ACHN (cell line): ENCODE results near the gene SEC14L5.

Source experiments
- DNase-seq: peaks from one replicate; pipeline ENCODE4 v3.0.0-alpha.2; 2015
- in situ Hi-C: cut with HindIII; loops from 2 replicates; pipeline ENCODE4 v1.10.0; 2017; ENCODE audit warnings: low sequenced_read_pairs, low pct_ligation_motif_present, low pct_unique_long_range_greater_than_20kb

The SEC14L5 gene

DNA sequence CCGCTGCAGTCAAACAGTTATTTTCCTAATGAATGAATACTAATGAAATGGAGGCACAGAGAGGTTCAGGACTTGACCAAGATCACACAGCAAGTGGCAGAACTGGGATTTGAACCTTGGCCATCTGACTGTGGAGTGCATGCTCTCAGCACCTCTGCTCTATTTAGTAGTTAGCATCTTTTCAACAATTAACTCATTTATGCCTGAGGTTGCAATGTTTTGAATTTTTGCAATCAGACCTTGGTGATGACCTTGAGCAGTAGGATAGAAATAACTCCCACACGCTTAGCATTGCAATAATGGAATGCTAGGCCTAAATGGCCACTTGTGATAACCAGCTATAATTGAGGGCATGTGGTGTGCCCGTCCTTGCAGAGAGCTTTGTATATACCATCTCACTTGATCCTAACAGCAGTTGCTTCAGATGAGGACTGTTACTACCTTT is 44.6 kb downstream of the SEC14L5 start:
- DNase-seq, result no peak
- in situ Hi-C loops, result no loop called here

DNA sequence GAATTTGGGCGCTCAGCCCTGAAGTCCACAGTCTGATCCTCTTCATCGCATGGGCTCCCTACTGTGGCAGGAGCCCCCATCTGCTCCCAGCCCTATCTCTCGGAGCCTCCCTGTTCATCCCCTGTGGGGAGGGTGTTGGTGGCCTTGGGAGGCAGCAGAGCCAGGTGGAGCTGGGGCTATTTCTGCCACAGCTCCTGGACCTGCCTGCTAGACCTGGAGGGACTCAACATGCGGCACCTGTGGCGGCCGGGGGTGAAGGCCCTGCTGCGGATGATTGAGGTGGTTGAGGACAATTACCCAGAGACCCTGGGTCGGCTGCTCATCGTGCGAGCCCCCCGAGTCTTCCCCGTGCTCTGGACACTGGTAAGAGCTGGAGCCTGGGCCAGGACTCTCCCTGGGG is 45.1 kb downstream of the SEC14L5 start:
- in situ Hi-C loops, result no loop called here
- DNase-seq, result no peak

DNA sequence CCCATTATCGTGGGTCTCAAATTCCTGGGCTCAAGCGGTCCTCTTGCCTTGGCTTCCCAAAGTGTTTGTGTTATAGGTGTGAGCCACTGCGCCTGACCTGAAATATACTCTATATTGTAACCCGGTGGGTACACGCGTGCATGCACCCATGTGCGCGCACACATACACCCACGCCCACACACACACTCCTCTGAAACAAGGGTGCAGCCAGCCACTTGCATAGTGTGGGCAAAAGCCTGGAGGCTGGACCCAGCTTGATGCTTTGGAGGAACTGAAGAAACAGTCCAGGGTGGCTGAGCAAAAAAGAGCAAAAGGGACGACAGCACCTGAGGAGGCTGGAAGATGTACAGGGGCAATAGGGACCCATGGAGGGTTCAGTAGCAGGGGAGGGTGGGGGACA is 45.7 kb downstream of the SEC14L5 start:
- DNase-seq, result no peak
- in situ Hi-C loops, result no loop called here

DNA sequence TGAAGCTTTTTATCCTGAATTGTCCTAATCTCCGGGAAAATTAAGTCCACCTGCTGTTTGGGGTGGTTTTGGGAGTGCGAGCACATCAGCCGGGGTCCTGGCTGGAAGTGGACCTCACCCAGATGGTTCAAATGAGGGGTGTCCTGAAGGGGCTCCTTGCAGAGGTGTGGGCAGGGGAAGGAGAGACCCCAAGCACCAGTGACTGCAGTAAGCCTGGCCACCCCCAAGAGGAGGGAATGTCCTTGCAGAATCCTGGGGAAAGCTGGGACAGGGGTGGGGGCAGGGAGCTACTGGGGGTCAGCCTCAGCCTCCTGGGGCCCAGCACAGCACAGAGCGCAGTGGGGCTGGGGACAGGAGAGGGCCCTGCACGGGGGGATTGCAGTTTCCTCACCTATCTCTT is 46.2 kb downstream of the SEC14L5 start:
- DNase-seq, result no peak
- in situ Hi-C loops, result no loop called here

DNA sequence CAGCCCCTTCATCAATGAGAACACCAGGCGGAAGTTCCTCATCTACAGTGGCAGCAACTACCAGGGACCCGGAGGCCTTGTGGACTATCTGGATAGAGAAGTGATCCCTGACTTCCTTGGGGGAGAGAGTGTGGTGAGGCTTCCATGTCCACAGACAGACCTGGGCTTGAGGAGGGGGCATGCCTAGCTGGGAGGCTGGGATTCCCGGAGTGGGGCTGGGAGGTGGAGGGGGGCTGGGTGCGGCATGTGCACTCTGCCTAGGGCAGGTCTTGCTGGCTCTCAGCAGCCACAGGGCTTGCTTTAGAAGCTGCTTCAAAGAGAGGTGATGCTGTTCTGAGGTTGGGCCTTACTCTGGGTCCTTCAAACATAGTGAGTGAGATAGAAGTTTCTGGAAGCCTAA is 47.8 kb downstream of the SEC14L5 start:
- in situ Hi-C loops, result no loop called here
- DNase-seq, result no peak

DNA sequence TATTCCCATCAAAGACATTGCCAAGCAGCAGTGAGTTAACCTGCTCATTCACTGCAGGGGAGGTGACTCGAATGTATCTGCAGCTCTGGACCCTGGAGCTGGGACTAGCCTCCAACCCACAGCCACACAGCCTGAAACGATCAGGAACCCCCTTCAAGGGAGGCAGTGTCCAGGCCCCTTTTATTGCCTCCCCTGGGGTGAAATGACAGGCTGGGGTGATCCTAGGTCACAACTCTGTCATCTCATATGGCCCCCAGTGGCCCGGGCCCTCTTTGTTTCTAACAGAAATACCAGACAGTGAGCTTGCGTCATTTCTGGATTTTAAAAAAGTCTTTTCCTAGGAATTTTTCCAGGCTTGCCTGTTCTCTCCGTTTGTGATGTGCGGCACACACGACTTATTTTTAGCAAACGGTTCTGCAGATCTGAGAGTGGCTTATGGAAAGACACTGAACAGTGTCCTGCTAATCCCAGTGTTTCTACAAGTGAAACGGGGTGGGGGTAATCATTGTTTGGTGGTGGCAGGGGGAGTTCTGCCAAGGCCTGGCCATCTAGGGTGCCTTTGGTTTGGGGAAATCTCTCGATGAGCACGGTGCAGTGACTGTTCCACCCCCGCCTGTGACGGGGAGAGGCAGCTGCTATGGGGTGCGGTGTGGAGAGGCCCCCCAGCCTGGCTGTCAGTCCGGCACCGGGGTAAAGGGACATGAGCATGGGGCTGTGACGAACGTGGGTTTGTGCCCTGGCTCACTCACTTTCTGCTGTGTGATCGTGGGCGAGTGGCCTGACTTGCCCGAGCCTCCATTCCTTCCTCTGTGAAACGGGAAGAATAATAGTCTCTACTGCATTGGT is 48.4 kb downstream of the SEC14L5 start:
- in situ Hi-C loops, result no loop called here
- DNase-seq, result no peak

DNA sequence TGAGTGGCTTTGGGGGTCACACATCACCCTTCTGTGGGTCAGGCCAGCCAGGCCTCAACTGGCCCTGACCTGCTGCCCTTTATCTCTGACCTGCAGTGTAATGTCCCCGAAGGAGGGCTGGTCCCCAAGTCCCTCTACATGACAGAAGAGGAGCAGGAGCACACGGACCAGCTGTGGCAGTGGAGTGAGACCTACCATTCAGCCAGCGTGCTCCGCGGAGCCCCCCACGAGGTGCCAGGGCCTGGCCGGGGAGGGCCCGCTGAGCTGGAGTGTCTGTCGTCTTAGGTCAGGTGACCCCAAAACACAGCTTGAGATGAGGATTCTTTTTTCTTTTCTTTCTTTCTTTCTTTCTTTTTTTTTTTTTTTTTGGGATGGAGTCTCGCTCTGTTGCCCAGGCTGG is 49.1 kb downstream of the SEC14L5 start:
- in situ Hi-C loops, result no loop called here
- no peak for DNase-seq

DNA sequence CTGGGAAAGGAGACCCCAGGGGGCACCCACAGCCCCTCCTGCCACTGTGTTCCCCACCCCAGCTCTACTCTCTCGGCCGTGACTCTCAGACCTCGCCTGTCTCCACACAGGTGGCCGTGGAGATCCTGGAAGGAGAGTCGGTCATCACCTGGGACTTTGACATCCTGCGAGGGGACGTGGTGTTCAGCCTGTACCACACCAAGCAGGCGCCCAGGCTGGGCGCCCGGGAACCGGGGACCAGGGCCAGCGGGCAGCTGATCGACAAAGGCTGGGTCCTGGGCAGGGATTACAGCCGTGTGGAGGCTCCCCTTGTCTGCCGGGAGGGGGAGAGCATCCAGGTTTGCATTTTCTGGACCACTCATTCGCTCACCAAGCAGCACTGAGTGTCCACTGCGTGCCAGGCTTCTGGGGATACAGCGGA is 50.2 kb downstream of the SEC14L5 start:
- in situ Hi-C loops, result no loop called here

DNA sequence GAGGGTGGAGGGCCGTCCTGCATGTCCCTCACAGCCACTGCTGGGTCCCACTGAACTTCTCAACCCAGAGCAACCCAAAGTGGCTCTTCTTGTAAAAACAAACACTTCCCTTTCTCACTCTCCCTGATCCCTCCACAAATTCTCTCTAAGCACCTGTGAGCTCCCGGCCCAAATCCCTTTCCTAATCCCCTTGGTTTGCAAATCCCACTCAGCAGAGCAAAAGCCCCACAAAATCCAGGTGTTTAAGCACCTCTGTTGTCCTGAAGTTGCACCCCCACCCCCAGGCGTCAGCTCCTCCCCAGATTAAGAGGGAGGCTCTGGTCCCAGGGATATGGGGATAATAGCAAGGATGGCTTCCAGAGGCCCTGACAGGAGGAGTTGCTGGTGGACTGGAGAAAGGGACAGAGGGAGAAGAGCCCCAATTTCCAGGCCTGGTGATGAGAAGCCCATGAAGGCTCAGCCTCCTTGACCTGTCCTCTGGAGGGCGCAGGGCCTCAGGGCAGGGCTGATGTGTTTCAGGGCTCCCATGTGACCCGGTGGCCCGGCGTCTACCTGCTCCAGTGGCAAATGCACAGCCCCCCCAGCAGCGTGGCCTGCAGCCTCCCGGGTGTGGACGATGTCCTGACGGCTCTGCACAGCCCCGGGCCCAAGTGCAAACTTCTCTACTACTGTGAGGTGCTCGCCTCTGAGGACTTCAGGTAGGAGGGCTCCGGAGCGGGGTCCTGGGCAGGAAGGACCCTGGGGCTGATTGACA is 52.6 kb downstream of the SEC14L5 start:
- DNase-seq, result no peak
- in situ Hi-C loops, result no loop called here

More for the DNA sequence above, 50.2 kb downstream of the SEC14L5 start:
- DNase-seq, result no peak

DNA sequence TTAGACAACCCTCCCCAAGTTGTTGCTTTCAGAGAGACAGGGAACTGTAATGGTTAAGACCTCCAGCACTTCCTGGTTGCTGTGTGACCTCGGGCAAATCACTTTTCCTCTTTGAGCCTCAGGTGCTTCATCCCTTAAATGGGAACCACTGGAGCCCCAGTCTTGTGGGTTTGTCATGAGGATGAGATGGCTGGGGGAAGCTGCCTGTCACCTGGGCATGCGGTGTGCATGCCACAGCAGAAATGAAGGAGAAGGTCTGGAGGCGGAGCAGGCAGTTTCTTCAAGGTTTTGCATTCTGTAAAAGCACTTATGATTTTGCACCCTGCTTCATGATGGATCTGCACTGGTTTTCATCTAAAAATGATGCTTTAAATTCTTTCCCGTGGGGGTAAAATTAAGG is 53.5 kb downstream of the SEC14L5 start:
- in situ Hi-C loops, result no loop called here
- DNase-seq, result no peak

DNA sequence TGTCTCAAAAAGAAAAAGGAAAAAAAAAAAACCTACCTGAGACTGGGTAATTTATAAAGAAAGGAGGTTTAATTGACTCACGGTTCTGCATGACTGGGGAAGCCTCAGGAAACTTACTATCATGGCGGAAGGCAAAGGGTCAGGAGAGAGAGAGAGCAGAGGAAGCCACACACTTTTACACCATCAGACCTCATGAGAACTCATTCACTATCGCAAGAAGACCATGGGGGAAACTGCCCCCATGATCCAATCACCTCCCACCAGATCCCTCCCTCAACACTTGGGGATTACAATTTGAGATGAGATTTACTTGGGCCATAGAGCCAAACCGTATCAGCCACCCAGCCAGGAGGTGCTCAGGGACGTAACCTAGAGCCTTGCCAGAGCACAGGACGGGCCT is 54.8 kb downstream of the SEC14L5 start:
- in situ Hi-C loops, result no loop called here
- DNase-seq, result no peak

DNA sequence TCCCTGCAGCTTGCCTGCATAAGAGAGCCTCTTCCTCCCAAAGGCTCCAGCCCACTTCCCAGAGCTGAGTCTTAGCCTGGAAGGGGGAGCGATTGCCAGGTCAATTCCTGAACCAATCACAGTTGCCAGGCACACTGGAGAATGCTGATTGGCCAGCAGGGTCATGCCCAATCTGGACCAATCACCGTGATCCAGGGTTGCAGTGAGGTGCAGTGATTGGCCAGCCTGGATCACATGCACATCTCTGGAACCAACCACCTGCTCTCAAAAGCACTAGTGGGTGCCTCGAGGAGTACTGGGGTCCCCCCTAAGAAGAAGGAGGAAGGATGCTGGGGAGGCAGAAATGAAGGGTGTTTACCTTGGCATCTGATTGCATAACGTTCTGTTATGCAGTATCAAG is 57.2 kb downstream of the SEC14L5 start:
- in situ Hi-C loops, result no loop called here
- DNase-seq, result no peak

DNA sequence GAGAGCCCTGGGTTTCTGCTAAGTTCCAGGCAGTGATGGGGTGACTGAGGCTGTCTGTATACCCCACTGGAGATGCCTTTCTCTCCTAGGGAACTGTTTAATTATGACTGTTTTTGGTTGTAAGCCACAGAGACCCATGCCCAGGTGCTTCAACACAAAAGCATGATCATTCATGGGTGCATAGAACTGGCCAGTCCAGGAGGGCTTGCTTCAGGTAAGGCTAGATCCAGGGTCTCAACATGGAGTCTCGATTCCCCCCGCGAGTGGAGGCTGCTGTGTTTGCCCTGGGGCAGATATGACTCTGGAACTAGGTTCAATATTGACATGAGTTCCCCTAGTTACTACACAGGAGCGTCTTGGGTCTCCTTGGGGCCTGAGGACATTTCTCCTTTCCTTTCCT is 57.8 kb downstream of the SEC14L5 start:
- DNase-seq, result no peak
- in situ Hi-C loops, result no loop called here

DNA sequence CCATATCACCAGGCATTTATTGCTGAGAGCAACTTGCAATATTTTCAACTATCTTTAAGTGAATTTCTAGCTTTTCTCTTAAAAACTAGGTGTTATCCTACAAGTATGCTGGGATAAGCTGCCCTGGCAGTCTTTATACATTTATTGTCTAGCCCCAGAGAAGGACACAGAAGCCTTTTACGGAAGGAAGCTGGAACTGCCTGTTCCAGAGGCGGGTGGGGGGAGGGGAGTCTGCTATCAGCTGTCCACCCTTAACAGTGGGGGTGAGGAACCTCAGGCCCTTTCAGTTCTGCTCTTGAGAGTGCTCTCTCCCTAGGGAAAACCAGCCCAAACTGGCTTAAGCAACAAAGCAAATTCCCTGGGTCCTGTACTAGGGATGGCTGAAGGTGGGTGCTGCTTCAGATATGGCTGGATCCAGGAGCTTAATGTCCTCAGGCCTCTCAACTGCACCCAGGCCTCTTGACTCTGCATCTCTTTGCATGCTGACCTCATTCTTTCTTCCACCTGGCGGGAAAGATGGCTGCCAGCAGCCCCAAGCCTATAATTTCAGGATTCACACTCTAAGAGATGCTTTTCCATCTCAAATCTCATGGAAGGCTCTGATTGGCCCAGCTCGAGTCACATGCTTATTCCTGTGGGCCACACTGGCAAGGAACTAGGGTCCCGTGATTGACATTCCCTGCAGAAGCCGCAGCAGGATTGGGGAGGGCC is 59.0 kb downstream of the SEC14L5 start:
- no peak for DNase-seq
- in situ Hi-C loops, result no loop called here

DNA sequence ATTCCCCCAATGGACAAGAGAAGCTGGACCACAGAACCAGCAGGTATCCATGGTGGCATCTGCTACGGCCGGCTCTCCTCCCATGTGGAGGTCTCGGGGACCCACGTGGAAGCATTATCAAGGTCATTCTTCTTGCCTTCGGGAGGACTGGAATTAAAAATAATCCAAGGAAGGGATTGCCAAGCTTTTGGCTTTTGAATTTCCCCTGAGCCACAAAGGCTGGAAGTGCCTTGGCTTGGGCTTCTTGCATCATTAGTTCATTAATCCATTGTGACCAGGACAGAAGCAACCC is 59.5 kb downstream of the SEC14L5 start:
- in situ Hi-C loops, result no loop called here

DNA sequence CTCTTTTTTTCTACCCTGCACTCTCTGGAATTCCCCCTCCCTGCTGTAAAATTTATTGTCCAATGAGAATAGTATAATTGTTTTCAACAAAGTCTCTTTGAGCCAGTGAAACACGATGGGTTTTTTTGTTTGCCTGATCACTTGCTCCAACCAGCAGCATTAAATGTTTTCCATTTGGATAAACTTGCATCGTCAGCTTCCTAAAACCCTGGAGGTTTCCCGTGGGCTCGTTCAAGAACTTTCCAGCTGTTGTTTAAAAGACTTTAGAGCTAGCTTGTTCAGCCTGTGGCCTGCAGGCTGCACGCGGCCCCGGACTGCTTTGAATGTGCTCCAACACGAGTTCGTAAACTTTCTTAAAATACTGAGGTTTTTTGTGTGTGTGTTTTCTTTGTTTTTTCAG is 60.7 kb downstream of the SEC14L5 start:
- no peak for DNase-seq
- in situ Hi-C loops, result no loop called here

More for the DNA sequence above, 59.5 kb downstream of the SEC14L5 start:
- no peak for DNase-seq

DNA sequence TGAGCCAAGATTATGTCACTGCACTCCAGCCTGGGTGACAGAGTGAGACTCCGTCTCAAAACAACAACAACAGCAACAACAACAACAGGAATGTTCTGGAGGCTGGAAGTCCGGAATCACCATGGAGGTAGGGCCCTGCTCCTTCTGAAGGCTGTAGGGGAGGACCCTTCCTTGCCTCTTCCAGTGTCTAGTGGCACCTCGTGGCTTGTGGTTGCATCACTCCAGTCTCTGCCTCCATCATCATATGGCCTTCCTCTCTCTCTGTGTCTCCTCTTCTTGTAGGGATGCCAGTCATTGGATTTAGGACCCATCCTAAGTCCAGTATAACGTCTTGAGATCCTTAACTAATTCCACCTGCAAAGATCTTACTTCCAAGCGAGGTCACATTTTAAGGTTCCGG is 61.6 kb downstream of the SEC14L5 start:
- in situ Hi-C loops, result no loop called here
- no peak for DNase-seq

DNA sequence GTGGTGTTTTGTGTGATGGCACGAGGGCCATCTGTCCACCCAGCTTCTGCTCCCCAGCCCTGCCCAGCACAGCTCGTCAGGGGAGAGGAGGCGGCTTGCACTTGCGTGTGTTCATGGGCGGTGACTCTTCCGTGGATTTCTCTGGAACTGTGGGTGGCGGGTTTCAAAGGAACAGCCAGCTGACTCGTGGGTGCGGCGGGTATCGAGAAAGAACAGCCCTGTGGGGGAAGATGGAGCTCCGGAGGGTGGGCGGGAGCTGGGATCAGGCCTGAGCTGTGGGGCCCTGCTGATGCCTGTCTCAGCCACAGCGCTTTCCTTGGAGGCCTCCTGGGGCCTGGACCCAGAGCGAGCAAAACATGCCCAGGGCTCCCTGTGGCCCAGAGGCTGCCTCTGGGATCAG is 62.4 kb downstream of the SEC14L5 start:
- in situ Hi-C loops, result no loop called here

DNA sequence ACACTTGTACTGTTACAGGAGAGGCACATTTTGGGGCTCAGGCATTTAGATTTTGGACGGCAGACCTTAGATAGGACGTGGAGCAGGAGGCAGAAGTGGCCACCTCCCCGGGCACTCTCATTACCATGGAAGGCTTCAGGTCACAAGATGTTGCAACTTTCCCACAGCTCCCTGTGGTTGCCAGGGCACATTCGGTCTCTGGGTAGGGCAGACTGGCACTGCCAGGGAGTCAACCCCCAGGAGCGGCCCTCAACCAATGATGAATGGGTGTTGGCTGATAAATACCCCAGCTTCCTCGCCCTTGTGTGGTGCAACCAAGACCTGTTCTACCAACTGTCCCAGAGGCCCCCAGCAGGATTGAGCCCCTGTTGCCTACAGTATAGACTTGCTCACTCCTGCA is 64.4 kb downstream of the SEC14L5 start:
- in situ Hi-C loops, result no loop called here
- DNase-seq, result no peak

More for the DNA sequence above, 62.4 kb downstream of the SEC14L5 start:
- no peak for DNase-seq
